Neural cell (in vitro differentiated cells): ENCODE data around the gene SMARCC1. TPM values are rescaled to one million over a fixed set of nuclear protein-coding genes. Genes with fewer than 3 reads are reported as not detected.
"Not testable (repeated sequence)": the region's sequence is repeated elsewhere in the genome, so short reads cannot be mapped to it uniquely, and the experiment has no call there.

ENCODE experiments used
- H2AFZ ChIP-seq: fragments of 200-600, 300-800 bp; sonication (generic), shearing (Covaris generic); 2 replicates; pipeline ENCODE4 v1.6.0; 2014; ENCODE audit warnings: low read depth, mild to moderate bottlenecking, antibody characterized with exemption, low read length, moderate library complexity
- H3F3A ChIP-seq: fragments of 200-600 bp; shearing (Covaris generic); 2 replicates; pipeline ENCODE4 v1.6.1; 2016; ENCODE audit warnings: mild to moderate bottlenecking, moderate library complexity, mixed read lengths, antibody characterized with exemption, low read length; ENCODE audit not compliant: insufficient read depth, poor library complexity, severe bottlenecking
- H3K27ac ChIP-seq: fragments of 200-600, 300-800 bp; sonication (generic), shearing (Covaris generic); 2 replicates; pipeline ENCODE4 v1.5.1; 2014; ENCODE audit warnings: mild to moderate bottlenecking, low read length, moderate library complexity
- H3K27me3 ChIP-seq: fragments of 300-800, 200-600 bp; sonication (generic), shearing (Covaris generic); 2 replicates; pipeline ENCODE4 v1.6.0; 2014; ENCODE audit warnings: mild to moderate bottlenecking, low read depth, low read length, moderate library complexity; ENCODE audit not compliant: insufficient read depth
- H3K36me3 ChIP-seq: fragments of 300-800, 200-600 bp; sonication (generic), shearing (Covaris generic); 2 replicates; pipeline ENCODE4 v1.5.1; 2014; ENCODE audit warnings: mild to moderate bottlenecking, antibody characterized with exemption, low read length, moderate library complexity; ENCODE audit not compliant: insufficient read depth
- H3K4me2 ChIP-seq: fragments of 300-800, 200-600 bp; sonication (generic), shearing (Covaris generic); 2 replicates; pipeline ENCODE4 v1.6.0; 2014; ENCODE audit warnings: mild to moderate bottlenecking, low read length
- H3K4me3 ChIP-seq: fragments of 300-800, 200-600 bp; sonication (generic), shearing (Covaris generic); 2 replicates; pipeline ENCODE4 v1.5.1; 2014; ENCODE audit warnings: mild to moderate bottlenecking, low read length, moderate library complexity
- H3K79me2 ChIP-seq: fragments of 200-600 bp; shearing (Covaris generic); replicated peaks from 2 replicates; pipeline ENCODE4 v1.6.0; 2014; ENCODE audit warnings: mild to moderate bottlenecking, low read length, moderate library complexity; ENCODE audit not compliant: insufficient read depth
- H3K9ac ChIP-seq: fragments of 300-800, 200-600 bp; sonication (generic), shearing (Covaris generic); 2 replicates; pipeline ENCODE4 v1.6.1; 2016; ENCODE audit warnings: mild to moderate bottlenecking, low read length, mixed read lengths
- H3K9me2 ChIP-seq: fragments of 200-600 bp; shearing (Covaris generic); 2 replicates; pipeline ENCODE4 v1.6.1; 2016; ENCODE audit warnings: mild to moderate bottlenecking, low read length, mixed read lengths; ENCODE audit not compliant: insufficient read depth
- H3K9me3 ChIP-seq: fragments of 200-600, 300-800 bp; sonication (generic), shearing (Covaris generic); 2 replicates; pipeline ENCODE4 v1.6.1; 2016; ENCODE audit warnings: mild to moderate bottlenecking, mixed run types, low read length, moderate library complexity, mixed read lengths
- H4K20me1 ChIP-seq: fragments of 200-600 bp; shearing (Covaris generic); 2 replicates; pipeline ENCODE4 v1.6.1; 2016; ENCODE audit warnings: mild to moderate bottlenecking, mixed run types; ENCODE audit not compliant: insufficient read depth
- CTCF ChIP-seq: fragments of 450-650 bp; IDR thresholded peaks from 2 replicates; pipeline ENCODE4 v1.5.1; 2014; ENCODE audit warnings: antibody characterized with exemption, mild to moderate bottlenecking, moderate library complexity; ENCODE audit not compliant: poor library complexity, severe bottlenecking
- EP300 ChIP-seq: fragments of 450-650 bp; conservative IDR thresholded peaks from 2 replicates; pipeline ENCODE4 v1.6.1; 2014; ENCODE audit warnings: antibody characterized with exemption, mild to moderate bottlenecking, moderate library complexity; ENCODE audit not compliant: poor library complexity, severe bottlenecking
- EZH2 ChIP-seq: fragments of 200-600, 300-800 bp; shearing (Covaris generic), sonication (generic); IDR thresholded peaks from 2 replicates; pipeline ENCODE4 v1.6.1; 2014; ENCODE audit warnings: antibody characterized with exemption, low read length, borderline replicate concordance, mild to moderate bottlenecking; ENCODE audit not compliant: insufficient read depth, poor library complexity, severe bottlenecking
- MXI1 ChIP-seq: fragments of 450-650 bp; conservative IDR thresholded peaks from 2 replicates; pipeline ENCODE4 v1.6.1; 2014; ENCODE audit warnings: antibody characterized with exemption, mild to moderate bottlenecking; ENCODE audit not compliant: poor library complexity, severe bottlenecking
- POLR2AphosphoS5 ChIP-seq: IDR thresholded peaks from 2 replicates; pipeline ENCODE4 v1.6.1; 2012
- RAD21 ChIP-seq: fragments of 450-650 bp; conservative IDR thresholded peaks from 2 replicates; pipeline ENCODE4 v1.6.1; 2014; ENCODE audit warnings: antibody characterized with exemption, mild to moderate bottlenecking, moderate library complexity
- polyA plus RNA-seq: library from polyadenylated mRNA; depleted of rRNA; stranded (reverse); fragments of >200 nt; gene quantifications from 2 replicates; pipeline ENCODE4 v1.2.3, GENCODE V29; 2014

Gene SMARCC1
- polyA plus RNA-seq, 1 donor from 2014 or later = 29.4 TPM

- Histone ChIP-seq H3K9me3 (no peaks in the 10 kb centered on the region), H3K36me3 (peaks cover 6% of the 10 kb centered on the region), H3K79me2 (peaks cover 20% of the 10 kb centered on the region)
Measured at GRCh38 chr3:47732143-47732542, 49.5 kb downstream of the SMARCC1 start.

DNA sequence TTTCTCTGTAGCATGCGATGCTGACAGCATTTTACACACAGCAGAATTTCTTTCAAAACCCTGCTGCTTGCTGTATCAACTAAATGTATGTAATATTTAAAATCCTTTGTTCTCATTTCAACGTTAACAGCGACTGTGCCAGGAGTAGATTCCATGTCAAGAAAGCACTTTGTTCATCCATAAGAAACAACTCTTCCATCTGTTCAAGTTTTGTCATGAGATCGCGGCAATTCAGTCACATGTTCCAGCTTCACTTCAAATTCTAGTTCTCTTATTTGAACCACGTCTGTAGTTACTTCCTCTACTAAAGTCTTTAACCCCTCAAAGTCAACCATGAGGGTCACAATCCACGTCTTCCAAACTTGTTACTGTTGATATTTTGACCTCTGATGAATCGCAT lies 50.6 kb downstream of the SMARCC1 start:
- H3K36me3 ChIP-seq = no peaks in the 10 kb centered on the region
- no peaks in the 10 kb centered on the region for H4K20me1 ChIP-seq
- no peaks in the 10 kb centered on the region for H3F3A ChIP-seq
- H3K9me3 ChIP-seq = no peaks in the 10 kb centered on the region
- no peak overlapping the region for H3K9ac ChIP-seq
- H2AFZ ChIP-seq = no peak overlapping the region
- H3K27me3 ChIP-seq = no peaks in the 10 kb centered on the region
- TF ChIP-seq POLR2AphosphoS5 (no peak), RAD21 (no peak), MXI1 (no peak), EZH2 (no peak), CTCF (no peak), EP300 (no peak)
- H3K4me3 ChIP-seq = no peak overlapping the region
- H3K27ac ChIP-seq = no peak overlapping the region
- no peak overlapping the region for H3K4me2 ChIP-seq
- H3K9me2 ChIP-seq = no peaks in the 10 kb centered on the region
- H3K79me2 ChIP-seq = peaks cover 13% of the 10 kb centered on the region

More at GRCh38 chr3:47732143-47732542, 49.5 kb downstream of the SMARCC1 start:
- H3K4me3 ChIP-seq = no peak overlapping the region
- H3K27ac ChIP-seq = no peak overlapping the region
- no peaks in the 10 kb centered on the region for H3K27me3 ChIP-seq
- H4K20me1 ChIP-seq = no peaks in the 10 kb centered on the region
- H3K9ac ChIP-seq = no peak overlapping the region
- TF ChIP-seq CTCF = no peak
- H3F3A ChIP-seq = no peaks in the 10 kb centered on the region
- no peak overlapping the region for H2AFZ ChIP-seq
- no peaks in the 10 kb centered on the region for H3K9me2 ChIP-seq
- H3K4me2 ChIP-seq = no peak overlapping the region

DNA sequence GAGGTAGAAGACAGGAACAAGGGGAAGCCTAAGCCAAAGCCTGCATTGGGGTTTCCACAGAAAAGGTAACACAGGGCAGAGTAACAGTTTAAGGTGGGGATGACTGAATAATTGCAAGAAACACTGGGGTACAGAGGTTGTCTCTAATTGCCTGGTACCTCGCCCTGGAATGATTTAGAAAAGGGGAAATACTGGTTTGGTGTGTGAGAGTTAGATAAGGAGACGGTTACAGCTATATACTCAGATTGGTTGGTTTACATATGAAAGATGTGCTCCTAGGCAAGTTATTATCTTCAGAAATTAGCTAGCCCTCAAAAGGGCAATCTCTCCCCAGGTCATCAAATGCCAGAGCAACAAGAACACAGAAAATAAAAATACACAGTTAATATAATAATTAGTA lies 58.8 kb downstream of the SMARCC1 start:
- H3K4me3 ChIP-seq = no peak overlapping the region
- no peak overlapping the region for H3K4me2 ChIP-seq
- no peaks in the 10 kb centered on the region for H3K36me3 ChIP-seq
- no peaks in the 10 kb centered on the region for H3K9me3 ChIP-seq
- TF ChIP-seq RAD21 = no peak
- H3K79me2 ChIP-seq = peaks cover 6% of the 10 kb centered on the region
- no peak overlapping the region for H3K9ac ChIP-seq
- H2AFZ ChIP-seq = no peak overlapping the region
- H4K20me1 ChIP-seq = peaks cover 7% of the 10 kb centered on the region
- H3K9me2 ChIP-seq = no peaks in the 10 kb centered on the region
- no peaks in the 10 kb centered on the region for H3F3A ChIP-seq
- no peaks in the 10 kb centered on the region for H3K27me3 ChIP-seq
- no peak overlapping the region for H3K27ac ChIP-seq

GRCh38 chr3:47717448-47717847 lies 64.2 kb downstream of the SMARCC1 start:
- H3K27ac ChIP-seq, H3K27me3 ChIP-seq, H3K9me3 ChIP-seq, H3K79me2 ChIP-seq, H3K36me3 ChIP-seq, H2AFZ ChIP-seq, H3K4me3 ChIP-seq, H4K20me1 ChIP-seq, H3K9me2 ChIP-seq, H3K9ac ChIP-seq, H3F3A ChIP-seq, H3K4me2 ChIP-seq: not testable (repeated sequence)
